WI38 (cell line): ENCODE measurements around the gene NOL12.

Source experiments
- H3K4me3 ChIP-seq: 2 replicates; pipeline ENCODE4 v1.5.1; 2011; ENCODE audit warnings: low read depth, mild to moderate bottlenecking, control low read depth, low read length
- CTCF ChIP-seq: IDR thresholded peaks from 2 replicates; pipeline ENCODE4 v1.5.1; 2012; ENCODE audit warnings: low read depth, mild to moderate bottlenecking, control low read depth, low read length

NOL12 gene

GRCh38 chr22:37731804-37732471 is 45.8 kb downstream of the NOL12 start:
- H3K4me3 ChIP-seq: no peak overlapping the region
- no peak for TF ChIP-seq CTCF

GRCh38 chr22:37732699-37733607 is 46.8 kb downstream of the NOL12 start:
- TF ChIP-seq CTCF: no peak
- no peak overlapping the region for H3K4me3 ChIP-seq

GRCh38 chr22:37733625-37734401 is 47.7 kb downstream of the NOL12 start:
- H3K4me3 ChIP-seq: no peak overlapping the region
- TF ChIP-seq CTCF: no peak

GRCh38 chr22:37734402-37734700 is 48.2 kb downstream of the NOL12 start:
- no peak for TF ChIP-seq CTCF
- no peak overlapping the region for H3K4me3 ChIP-seq

- no peak overlapping the region for H3K4me3 ChIP-seq
- TF ChIP-seq CTCF: peak; percentile 47
Measured at GRCh38 chr22:37734964-37735451, 48.9 kb downstream of the NOL12 start.

- TF ChIP-seq CTCF: no peak
- H3K4me3 ChIP-seq: no peak overlapping the region
Measured at GRCh38 chr22:37739035-37739434, 52.9 kb downstream of the NOL12 start.
